Astrocyte (in vitro differentiated cells and primary cell): ENCODE data around the gene SVEP1.

Experiments used
- CTCF ChIP-seq: IDR thresholded peaks from 2 replicates; pipeline ENCODE4 v1.5.1; 2011; ENCODE audit warnings: low read depth, mild to moderate bottlenecking, inconsistent platforms, low read length, moderate library complexity; ENCODE audit not compliant: insufficient read depth
- EZH2 ChIP-seq: IDR thresholded peaks from 2 replicates; pipeline ENCODE4 v1.6.1; 2012; ENCODE audit warnings: mild to moderate bottlenecking, low read length, inconsistent platforms; ENCODE audit not compliant: insufficient read depth

GRCh38 chr9:110622368-110622767, 42.8 kb upstream of the SVEP1 start:
- TF ChIP-seq EZH2 = no peak
- TF ChIP-seq CTCF = no peak
